NCI-H510A (cell line): ENCODE results near the gene OPCML.

Source experiments
- DNase-seq: peaks from one replicate; lab custom pipeline; 2025; lab: John Stamatoyannopoulos, UW

The OPCML gene

DNA sequence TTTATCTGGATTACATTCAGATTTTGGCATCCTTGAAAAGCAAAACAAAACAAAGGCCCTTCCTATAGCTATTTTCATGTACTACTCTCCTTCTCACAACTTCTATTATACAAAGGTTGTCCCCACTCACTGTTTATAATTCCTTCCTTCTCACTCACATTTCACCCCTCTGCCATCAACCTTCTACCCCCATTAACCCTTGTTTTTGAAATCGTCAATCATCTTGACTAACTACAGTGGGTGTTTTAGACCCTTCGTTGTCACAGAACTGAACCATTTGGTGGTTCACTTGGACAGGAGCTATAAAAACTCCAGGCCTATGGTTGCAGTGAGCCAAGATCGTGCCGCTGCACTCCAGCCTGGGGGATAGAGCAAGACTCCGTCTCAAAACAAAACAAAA, 639.4 kb downstream of the OPCML start:
- no peak for DNase-seq

DNA sequence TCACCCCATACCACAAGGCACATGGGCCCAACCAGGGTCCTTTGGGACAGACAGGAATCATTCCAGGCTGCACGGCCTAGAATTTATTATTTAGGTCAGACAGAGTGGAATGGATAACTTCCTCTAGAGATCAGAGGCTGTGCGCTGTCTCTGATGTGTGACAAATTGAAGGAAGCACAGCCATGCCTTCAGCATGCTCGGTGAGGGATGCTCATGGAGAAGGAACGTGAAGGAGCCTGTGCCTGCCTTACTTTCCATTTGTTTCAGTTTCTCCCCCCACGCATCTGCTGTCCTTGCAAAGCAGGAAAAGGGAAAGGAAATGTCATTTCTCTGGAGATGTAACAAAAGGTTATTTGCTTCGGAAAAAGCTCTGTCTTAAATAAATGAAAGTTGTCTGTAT, 644.1 kb downstream of the OPCML start:
- DNase-seq: no peak

DNA sequence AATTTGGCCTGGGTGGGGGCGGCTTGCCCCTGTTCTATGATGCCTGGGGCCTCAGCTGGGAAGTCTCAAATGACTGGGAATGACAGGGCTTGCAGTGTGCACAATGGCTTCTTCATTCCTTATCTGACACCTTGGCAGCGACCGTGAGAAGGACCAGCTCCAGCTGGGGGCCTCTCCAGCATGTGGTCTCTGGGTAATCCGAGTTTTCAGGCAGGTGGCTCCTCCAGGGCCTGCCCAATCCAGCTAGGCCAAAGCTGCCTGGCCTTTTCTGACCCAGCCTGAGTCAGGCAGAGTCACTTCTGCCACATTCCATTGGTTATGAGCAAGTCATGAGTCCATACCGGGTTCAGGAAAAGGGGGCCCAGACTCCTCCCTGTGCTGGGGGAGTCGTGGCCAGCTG, 646.0 kb downstream of the OPCML start:
- DNase-seq: no peak

- DNase-seq: no peak
Measured at GRCh38 chr11:132883241-132883640, 649.1 kb downstream of the OPCML start.

- no peak for DNase-seq
Measured at GRCh38 chr11:132881622-132882021, 650.7 kb downstream of the OPCML start.

GRCh38 chr11:132878111-132878510, 654.2 kb downstream of the OPCML start:
- no peak for DNase-seq

DNA sequence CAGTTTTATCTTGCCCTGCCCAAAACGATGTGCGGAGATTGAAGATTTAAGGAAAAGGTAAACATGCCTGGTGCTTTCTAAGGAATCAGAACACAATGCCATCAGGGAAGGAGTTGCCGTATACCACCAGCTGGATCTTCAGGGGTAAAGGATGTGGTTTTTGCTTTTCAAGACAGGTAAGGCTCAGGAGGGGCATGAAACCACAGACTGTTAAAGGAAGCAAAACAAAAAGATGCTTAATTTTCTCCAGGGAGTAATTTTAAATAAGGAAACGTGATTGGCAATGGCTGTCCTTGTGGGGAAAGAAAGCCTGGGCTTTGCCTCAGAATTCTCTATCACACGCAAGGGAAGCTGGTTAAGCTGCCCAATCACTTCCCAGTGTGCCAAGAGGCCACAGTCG, 655.6 kb downstream of the OPCML start:
- DNase-seq: no peak

GRCh38 chr11:132876239-132876638, 656.1 kb downstream of the OPCML start:
- no peak for DNase-seq

GRCh38 chr11:132874638-132875037, 657.7 kb downstream of the OPCML start:
- DNase-seq: no peak

GRCh38 chr11:132873841-132874240, 658.5 kb downstream of the OPCML start:
- no peak for DNase-seq

- peak; percentile 46 for DNase-seq
Measured at GRCh38 chr11:132872211-132872610, 660.1 kb downstream of the OPCML start.

DNA sequence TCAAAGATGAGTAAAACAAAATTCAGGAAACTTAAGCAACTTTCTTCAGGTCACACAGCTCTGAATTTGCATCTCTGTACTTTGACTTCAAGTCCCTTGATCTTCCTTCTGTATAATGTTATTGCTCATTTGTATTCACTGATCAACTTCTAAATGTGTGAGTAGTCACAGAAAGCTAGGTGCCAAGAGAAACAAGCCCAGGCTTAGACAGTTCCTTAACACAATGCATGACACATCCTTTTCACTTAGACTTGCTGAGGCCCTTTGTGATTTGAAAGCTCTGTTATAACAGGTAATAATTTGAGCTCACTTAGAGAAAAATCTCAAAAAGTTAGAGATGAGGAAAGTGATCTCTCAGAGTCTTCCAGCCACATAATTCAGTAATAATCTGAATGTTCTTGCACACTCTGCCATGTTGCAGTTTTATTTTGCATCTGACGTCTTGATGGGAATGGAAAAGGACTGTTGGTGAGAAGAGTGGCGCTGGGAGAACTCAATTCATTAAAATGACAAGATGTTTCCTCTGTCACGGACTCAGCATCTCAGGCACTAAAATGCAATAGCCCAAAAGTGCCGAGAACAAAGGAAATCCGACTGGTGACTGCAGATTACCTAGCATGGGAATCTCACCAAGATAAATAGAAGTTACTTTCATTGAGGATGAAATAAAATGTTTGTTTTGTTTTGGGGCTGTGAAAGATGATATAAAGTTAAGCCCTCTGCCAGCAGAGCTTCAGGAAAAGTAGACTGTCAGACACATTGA, 665.3 kb downstream of the OPCML start:
- DNase-seq: no peak

DNA sequence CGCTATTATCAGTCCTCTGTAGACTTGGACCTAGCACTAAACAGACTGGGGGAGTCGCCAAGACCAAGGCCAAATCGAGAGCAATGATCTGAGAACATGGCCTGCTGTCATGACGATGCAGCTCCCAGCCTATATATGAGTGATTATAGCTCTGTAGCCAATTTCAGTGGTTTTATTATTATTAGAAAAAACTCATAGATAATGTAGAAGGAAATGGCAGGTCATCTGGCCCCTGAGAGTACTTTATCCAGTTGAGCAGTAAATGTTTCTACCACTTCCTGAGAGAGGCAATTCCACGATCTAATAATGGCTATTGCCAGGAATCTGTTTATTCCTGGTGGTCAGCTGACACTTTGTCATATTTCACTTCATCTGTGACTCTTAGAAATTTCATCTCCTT, 666.7 kb downstream of the OPCML start:
- DNase-seq: no peak

DNA sequence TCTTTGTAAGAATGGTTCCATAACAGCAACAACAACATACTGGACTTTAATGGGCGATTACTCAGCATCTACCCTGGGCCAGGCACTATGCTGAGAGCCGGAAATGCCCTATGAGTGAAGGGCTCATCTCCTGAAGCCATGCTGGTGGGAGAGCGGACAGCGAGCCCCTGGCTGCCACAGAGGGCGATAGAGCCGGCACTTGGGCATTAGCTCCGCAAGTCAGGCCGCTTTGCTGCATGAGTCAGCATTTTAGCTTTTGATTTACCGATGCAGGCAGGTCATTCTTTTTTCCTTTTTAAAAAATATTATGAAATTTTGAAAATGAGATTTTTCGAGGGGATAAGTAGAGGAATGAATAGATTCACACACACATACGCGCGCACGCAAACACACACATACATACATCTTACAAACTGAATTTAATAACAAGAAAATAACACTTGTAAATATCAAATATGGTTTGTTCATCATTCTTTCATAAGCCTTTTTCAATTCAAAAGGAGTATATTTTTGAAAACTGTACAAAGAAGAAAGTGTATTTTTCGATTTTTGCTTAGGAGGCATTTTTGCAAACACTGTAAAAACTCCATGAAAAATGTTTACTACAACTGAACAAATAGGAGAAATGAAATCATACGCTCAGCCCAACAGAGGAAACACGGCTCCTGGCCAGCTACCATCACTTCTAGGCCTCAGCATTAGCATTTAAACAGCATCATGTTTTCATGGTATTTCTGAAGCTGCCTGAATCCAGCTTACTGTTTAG, 667.3 kb downstream of the OPCML start:
- no peak for DNase-seq

GRCh38 chr11:132862933-132863332, 669.4 kb downstream of the OPCML start:
- no peak for DNase-seq

GRCh38 chr11:132862137-132862536, 670.2 kb downstream of the OPCML start:
- DNase-seq: no peak

GRCh38 chr11:132859306-132859705, 673.0 kb downstream of the OPCML start:
- DNase-seq: no peak

DNA sequence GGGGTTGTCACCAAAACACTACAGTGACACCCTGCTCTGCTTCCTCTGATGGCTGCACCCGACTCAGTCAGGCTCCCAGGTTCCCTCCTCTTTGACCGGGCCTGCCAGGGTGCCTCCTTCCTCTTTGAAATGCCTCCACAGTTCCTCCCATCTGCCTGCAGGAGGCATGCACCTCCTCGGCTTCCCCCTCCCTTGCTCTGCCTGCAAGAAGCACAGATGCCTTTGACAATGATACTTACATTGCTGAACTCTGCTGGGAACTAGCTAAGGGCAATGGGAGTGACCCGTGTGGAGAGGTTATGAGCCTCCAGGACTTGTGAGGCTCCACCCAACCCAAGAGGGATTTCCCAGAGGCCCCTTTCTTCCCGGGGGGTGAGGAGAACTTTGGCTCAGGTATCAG, 674.1 kb downstream of the OPCML start:
- no peak for DNase-seq

DNA sequence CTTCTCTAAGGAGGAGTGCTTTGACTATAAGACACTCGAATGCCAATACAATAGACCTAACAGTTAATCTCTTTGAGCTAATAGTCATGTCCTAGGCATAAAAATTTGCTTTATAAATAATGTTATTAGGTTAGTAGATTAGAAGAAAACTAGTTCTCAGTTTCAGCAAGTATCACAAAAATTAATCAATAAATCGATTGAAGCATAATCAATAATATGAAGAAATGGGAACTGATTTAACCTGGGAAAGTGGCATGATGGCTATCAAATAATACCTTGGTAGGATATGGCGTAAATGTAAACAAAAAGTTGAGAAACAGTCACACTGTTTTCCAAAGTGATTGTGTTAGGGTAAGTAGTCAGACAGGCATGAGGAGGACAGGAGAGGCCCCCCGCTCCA, 676.3 kb downstream of the OPCML start:
- no peak for DNase-seq

- DNase-seq: no peak
Measured at GRCh38 chr11:132855516-132855915, 676.8 kb downstream of the OPCML start.

DNA sequence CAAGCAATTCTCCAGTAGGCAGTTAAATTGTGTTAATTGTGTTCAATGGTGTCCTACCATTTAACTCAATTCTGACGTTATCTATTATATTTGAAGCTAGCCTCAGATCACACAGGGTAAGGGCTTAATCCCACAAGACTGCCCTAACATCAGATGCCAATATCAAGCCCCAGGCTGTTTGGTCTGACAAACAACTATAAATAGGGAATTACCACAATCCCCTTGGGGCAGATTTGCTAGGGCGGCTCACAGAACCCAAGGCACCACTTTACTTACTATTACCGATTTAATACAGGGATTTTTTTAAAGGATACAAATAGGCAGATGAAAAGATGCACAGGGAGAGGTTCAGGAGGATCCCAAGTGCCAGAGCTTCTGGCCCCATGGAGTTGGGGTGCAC, 678.4 kb downstream of the OPCML start:
- DNase-seq: no peak

DNA sequence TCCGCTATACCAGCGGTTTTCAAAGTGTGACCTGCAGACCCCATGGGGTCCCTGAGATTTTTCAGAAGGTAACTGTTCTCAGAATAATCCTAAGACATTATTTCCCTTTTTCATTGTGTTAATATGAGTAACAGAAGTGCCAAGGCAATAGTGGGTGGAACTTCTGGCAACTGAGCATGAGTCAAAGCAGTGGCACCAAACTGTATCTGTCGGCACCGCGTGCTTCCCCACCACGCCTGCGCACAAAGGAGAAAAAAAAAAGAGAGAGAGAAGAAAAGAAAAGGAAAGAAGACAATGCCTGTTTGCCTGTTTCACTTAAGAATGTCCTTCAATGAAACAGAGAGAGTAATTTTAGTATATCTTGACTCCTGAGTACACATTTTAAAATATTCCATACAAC, 679.9 kb downstream of the OPCML start:
- DNase-seq: no peak

DNA sequence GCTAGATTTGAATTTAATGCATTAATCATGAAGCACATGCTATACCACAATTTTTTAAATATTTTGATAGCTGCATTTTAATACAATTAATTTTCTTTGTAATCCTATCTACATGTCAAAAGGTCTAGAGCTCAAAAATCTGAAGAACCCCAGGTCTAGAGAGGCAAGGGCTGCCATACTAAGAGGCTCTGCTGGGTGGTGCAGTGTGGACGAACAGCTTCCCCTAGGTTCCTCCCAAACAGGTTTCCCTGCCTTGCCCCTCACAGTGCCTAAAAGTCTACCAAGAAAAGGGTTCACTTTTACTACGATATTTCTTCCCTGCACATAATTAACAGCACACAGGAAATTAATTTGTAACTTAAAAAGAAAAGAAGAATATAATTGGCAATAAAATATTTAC, 681.1 kb downstream of the OPCML start:
- DNase-seq: no peak

GRCh38 chr11:132850266-132850665, 682.0 kb downstream of the OPCML start:
- no peak for DNase-seq
